GM21367 (cell line): ENCODE data around the gene CCNK.

Source experiments
- ATAC-seq: cut with Tn5 transposase; IDR thresholded peaks from one replicate; pipeline ENCODE4 v1.9.1; 2021; ENCODE audit not compliant: unreplicated experiment

The CCNK gene

GRCh38 chr14:99466758-99467157 lies 14.5 kb upstream of the CCNK start:
- no peak for ATAC-seq

- no peak for ATAC-seq
Measured at GRCh38 chr14:99467336-99468078, 13.7 kb upstream of the CCNK start.

GRCh38 chr14:99468081-99468480 lies 13.1 kb upstream of the CCNK start:
- ATAC-seq, result no peak

- no peak for ATAC-seq
Measured at GRCh38 chr14:99468836-99469592, 12.2 kb upstream of the CCNK start.

- no peak for ATAC-seq
Measured at GRCh38 chr14:99471731-99472130, 9.5 kb upstream of the CCNK start.

- ATAC-seq, result no peak
Measured at GRCh38 chr14:99472937-99473336, 8.3 kb upstream of the CCNK start.

- no peak for ATAC-seq
Measured at GRCh38 chr14:99473458-99473857, 7.8 kb upstream of the CCNK start.

- no peak for ATAC-seq
Measured at GRCh38 chr14:99475179-99475578, 6.0 kb upstream of the CCNK start.

- no peak for ATAC-seq
Measured at GRCh38 chr14:99475660-99476059, 5.5 kb upstream of the CCNK start.

- no peak for ATAC-seq
Measured at GRCh38 chr14:99476864-99477263, 4.3 kb upstream of the CCNK start.

GRCh38 chr14:99478128-99478527 lies 3.1 kb upstream of the CCNK start:
- no peak for ATAC-seq

- no peak for ATAC-seq
Measured at GRCh38 chr14:99479160-99479905, 1.9 kb upstream of the CCNK start.

- ATAC-seq, result no peak
Measured at GRCh38 chr14:99479906-99480869, 1.0 kb upstream of the CCNK start, which contains the start of gene SETD3. SETD3 (minus strand) TSS chr14:99480859; CDS start chr14:99465805, 15,054 bp downstream.

GRCh38 chr14:99481745-99482099 lies 513 bp downstream of the CCNK start:
- ATAC-seq, result no peak

GRCh38 chr14:99484106-99484505 lies 2.9 kb downstream of the CCNK start:
- no peak for ATAC-seq

- no peak for ATAC-seq
Measured at GRCh38 chr14:99497341-99497740, 16.1 kb downstream of the CCNK start.

- ATAC-seq, result no peak
Measured at GRCh38 chr14:99497894-99498293, 16.7 kb downstream of the CCNK start.

GRCh38 chr14:99502989-99503421 lies 21.8 kb downstream of the CCNK start:
- no peak for ATAC-seq

- ATAC-seq, result no peak
Measured at GRCh38 chr14:99503848-99504453, 22.7 kb downstream of the CCNK start.

GRCh38 chr14:99505089-99505488 lies 23.9 kb downstream of the CCNK start:
- no peak for ATAC-seq
